Neural progenitor cell (in vitro differentiated cells): ENCODE measurements around the gene CRYGS.
"Not testable (repeated sequence)": the region's sequence is repeated elsewhere in the genome, so short reads cannot be mapped to it uniquely, and the experiment has no call there.

Experiments
- CTCF ChIP-seq: fragments of 200-600 bp; sonication (generic); IDR thresholded peaks from 2 replicates; pipeline ENCODE4 v1.5.1; 2017; ENCODE audit warnings: antibody characterized with exemption, mild to moderate bottlenecking
- EZH2phosphoT487 ChIP-seq: fragments of 200-600 bp; sonication (generic); IDR thresholded peaks from 2 replicates; pipeline ENCODE4 v1.6.1; 2017; ENCODE audit warnings: antibody characterized with exemption

DNA sequence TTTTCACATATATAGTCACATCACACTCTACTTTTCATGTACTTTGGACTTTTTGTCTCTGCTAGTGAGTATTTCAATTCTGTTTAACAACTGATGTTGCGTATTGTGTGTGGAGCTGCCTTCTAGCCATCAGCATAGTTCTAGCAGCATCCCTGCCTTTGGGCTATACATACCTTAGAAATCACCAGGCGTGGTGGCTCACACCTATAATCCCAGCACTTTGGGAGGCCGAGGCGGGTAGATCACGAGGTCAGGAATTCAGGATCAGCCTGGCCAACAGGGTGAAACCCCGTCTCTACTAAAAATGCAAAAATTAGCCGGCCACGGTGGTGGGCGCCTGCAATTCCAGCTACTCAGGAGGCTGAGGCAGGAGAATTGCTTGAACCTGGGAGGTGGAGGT, 42.1 kb upstream of the CRYGS start:
- not testable (repeated sequence) for TF ChIP-seq CTCF, EZH2phosphoT487
